Lower leg skin (tissue), 4 donors: ENCODE results near the gene SELENOP. TPM values are rescaled to one million over a fixed set of nuclear protein-coding genes. Genes with fewer than 3 reads are reported as not detected.
"Not testable (repeated sequence)": the region's sequence is repeated elsewhere in the genome, so short reads cannot be mapped to it uniquely, and the experiment has no call there.

Experiments
- DNase-seq, 2 donors: peaks; one replicate each; pipeline ENCODE4 v3.0.0-alpha.2; 2019; ENCODE audit warnings: low spot score in 2 of 2
- H3K4me3 ChIP-seq: fragments of 200-600 bp; sonication (generic); 2 replicates; pipeline ENCODE4 v1.5.1; 2017; ENCODE audit warnings: mild to moderate bottlenecking, low read depth; ENCODE audit not compliant: poor library complexity, severe bottlenecking
- CTCF ChIP-seq, 3 donors: fragments of 450-650 bp; IDR thresholded peaks; one replicate each; pipeline ENCODE4 v1.5.1; 2016; ENCODE audit warnings: antibody characterized with exemption in 3 of 3, mild to moderate bottlenecking in 3 of 3, moderate library complexity in 2 of 3
- POLR2A ChIP-seq, 2 donors: fragments of 450-650 bp; IDR thresholded peaks; one replicate each; pipeline ENCODE4 v1.6.1; 2016 to 2017; ENCODE audit warnings: antibody characterized with exemption in 2 of 2, mild to moderate bottlenecking in 1 of 2, moderate library complexity in 1 of 2
- WGBS, 2 donors: methylation state at CpG; one replicate each; pipeline ENCODE4 v1.1.5; 2018; 5-methylcytosine and 5-hydroxymethylcytosine counted together
- intact Hi-C: fragments of 100-400 bp; cut with DNase I; formaldehyde crosslinking; loops from one replicate; pipeline ENCODE4 v1.15.0; 2023; ENCODE audit warnings: low total_unique reads
- total RNA-seq, 4 donors: library from RNA; depleted of rRNA; stranded (reverse); fragments of >200 nt; gene quantifications; one replicate each; pipeline ENCODE4 v1.1.0, GENCODE V29; 2016

SELENOP gene
- total RNA-seq, 4 donors from 2014 or later: 217 to 311 (median 223) TPM

- WGBS, 2 donors: 61 to 62% methylated on average over 7 of the region's 7 CpGs
- intact Hi-C loops: no loop called here
- no peak overlapping the region for H3K4me3 ChIP-seq
- no peak for TF ChIP-seq CTCF (IDR thresholded peaks at IDR 0.05)
- DNase-seq: no peak
Measured at GRCh38 chr5:42824347-42824976, 12.8 kb upstream of the SELENOP start.

GRCh38 chr5:42822548-42822947, 10.9 kb upstream of the SELENOP start:
- TF ChIP-seq POLR2A (IDR thresholded peaks at IDR 0.05): no peak
- no peak for TF ChIP-seq CTCF (IDR thresholded peaks at IDR 0.05)
- no peak overlapping the region for H3K4me3 ChIP-seq
- 80 to 86% methylated on average over 2 of the region's 2 CpGs for WGBS, 2 donors
- intact Hi-C loops: no loop called here
- no peak for DNase-seq

- intact Hi-C loops: no loop called here
- 76 to 93% methylated on average over 2 of the region's 2 CpGs for WGBS, 2 donors
- TF ChIP-seq POLR2A (IDR thresholded peaks at IDR 0.05): no peak
- TF ChIP-seq CTCF (IDR thresholded peaks at IDR 0.05): no peak
- DNase-seq: no peak
- H3K4me3 ChIP-seq: no peak overlapping the region
Measured at GRCh38 chr5:42819745-42820144, 8.1 kb upstream of the SELENOP start.

DNA sequence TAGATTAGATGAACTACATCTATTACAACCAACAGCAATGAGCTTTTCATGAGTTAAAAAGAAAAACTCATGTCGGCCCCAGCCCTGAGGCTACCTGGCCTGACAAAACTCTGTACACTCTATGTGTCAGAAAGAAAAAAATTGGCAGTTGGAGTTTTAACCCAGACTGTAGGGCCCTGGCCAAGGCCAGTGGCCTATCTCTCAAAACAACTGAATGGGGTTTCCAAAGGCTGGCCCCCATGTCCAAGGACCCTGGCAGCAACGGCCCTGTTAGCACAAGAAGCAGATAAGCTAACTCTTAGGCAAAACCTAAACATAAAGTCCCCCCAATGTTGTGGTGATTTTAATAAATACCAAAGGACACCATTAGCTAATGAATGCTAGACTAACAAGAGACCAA, 4.9 kb upstream of the SELENOP start:
- H3K4me3 ChIP-seq, DNase-seq, intact Hi-C loops: not testable (repeated sequence)
- WGBS, 2 donors: 90 to 95% methylated on average over 2 of the region's 2 CpGs

DNA sequence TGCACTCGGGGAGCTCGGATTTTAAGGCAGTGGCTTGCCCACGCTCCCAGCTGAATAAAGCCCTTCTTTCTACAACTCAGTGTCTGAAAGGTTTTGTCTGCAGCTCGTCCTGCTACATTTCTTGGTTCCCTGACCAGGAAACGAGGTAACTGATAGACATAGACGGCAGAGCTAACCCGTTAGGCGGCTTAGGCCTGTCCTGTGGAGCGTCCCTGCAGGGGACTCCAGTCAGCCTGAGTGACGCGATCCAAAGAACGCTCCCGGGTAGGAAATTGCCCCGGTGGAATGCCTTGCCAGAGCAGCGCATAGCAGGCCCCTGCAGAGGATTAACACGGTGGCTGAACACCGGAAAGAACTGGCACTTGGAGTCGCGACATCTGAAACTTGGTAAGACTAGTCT, 1.8 kb upstream of the SELENOP start:
- DNase-seq: no peak
- 55 to 57% methylated on average over 19 of the region's 19 CpGs for WGBS, 2 donors
- TF ChIP-seq POLR2A (IDR thresholded peaks at IDR 0.05) (no peak), CTCF (IDR thresholded peaks at IDR 0.05) (no peak)
- intact Hi-C loops: no loop called here
- no peak overlapping the region for H3K4me3 ChIP-seq

DNA sequence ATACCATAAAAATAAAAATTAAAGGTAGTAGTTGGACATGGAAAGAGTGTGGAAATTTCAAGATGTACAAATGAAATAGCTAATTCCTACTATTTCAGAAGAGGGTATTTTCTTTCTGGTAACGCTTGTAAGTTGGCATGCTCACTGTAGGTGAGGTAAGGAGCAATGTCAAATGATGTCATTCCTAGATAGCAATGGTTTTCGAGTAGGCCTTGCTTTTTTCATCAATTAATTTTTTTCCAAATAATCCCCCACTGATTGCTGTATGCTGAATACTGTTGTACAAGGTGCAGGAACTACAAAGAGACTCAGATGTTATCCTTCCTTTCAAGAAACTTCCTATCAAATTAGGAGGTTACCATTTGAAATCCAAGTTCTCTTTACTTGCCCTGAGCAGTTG, 928 bp upstream of the SELENOP start:
- intact Hi-C loops: no loop called here
- DNase-seq: no peak
- TF ChIP-seq CTCF (IDR thresholded peaks at IDR 0.05) (no peak), POLR2A (IDR thresholded peaks at IDR 0.05) (no peak)
- WGBS, 2 donors: 62 to 64% methylated on average over 2 of the region's 2 CpGs
- no peak overlapping the region for H3K4me3 ChIP-seq
